ENCODE data around the gene PANX2.
"Not testable (repeated sequence)": the region's sequence is repeated elsewhere in the genome, so short reads cannot be mapped to it uniquely, and the experiment has no call there.

PANX2 gene

DNA sequence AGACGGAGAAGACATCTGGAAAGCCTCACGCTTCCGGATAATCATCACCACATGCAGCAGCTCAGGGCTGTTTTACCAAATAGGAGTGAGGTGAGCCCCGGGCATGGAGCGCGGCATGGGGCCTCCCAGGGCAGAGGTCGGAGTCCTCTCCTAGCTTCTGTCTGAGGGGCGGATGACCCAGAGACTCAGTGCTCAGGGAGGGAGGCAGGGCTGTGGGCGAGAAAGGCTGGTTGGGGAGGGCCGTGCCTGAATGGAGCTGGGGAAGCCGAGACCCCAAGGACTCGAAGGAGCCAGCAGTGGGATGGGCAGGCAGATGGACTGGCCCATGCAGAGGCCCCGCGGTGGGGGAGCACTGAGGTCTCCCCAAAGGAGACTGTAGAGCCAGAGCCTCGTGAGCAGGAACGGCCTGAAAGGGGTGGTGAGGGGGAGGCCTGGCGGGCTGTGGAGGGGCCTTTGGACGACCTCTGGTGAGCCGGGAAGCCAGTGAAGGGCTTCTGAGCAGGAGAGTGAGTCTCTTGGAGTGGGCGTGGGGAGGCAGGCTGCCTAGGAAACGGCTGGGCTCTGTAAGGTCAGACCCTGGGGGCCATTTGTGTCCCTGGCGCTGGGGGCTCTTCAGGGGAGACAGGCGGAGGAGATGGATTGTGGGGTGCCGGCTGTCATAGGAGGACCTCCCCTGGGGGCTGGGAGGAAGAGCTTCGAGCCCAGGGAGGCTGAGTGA, 24.7 kb upstream of the PANX2 start:
- no peak overlapping the region for H3K4me3 ChIP-seq (ENCODE audit: low read depth, low read length)
- no peak for DNase-seq (ENCODE audit: low read depth)
- no peak for TF ChIP-seq MYC (IDR thresholded peaks at IDR 0.05; ENCODE audit: low read depth, low read length)
- TF ChIP-seq, protein P1, sequence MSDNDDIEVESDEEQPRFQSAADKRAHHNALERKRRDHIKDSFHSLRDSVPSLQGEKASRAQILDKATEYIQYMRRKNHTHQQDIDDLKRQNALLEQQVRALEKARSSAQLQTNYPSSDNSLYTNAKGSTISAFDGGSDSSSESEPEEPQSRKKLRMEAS (IDR thresholded peaks at IDR 0.05; ENCODE audit: low read depth, low read length) = no peak
- no peak for TF ChIP-seq POLR2A (IDR thresholded peaks at IDR 0.05; ENCODE audit: extremely low read depth, insufficient read length)
- TF ChIP-seq, protein P2, sequence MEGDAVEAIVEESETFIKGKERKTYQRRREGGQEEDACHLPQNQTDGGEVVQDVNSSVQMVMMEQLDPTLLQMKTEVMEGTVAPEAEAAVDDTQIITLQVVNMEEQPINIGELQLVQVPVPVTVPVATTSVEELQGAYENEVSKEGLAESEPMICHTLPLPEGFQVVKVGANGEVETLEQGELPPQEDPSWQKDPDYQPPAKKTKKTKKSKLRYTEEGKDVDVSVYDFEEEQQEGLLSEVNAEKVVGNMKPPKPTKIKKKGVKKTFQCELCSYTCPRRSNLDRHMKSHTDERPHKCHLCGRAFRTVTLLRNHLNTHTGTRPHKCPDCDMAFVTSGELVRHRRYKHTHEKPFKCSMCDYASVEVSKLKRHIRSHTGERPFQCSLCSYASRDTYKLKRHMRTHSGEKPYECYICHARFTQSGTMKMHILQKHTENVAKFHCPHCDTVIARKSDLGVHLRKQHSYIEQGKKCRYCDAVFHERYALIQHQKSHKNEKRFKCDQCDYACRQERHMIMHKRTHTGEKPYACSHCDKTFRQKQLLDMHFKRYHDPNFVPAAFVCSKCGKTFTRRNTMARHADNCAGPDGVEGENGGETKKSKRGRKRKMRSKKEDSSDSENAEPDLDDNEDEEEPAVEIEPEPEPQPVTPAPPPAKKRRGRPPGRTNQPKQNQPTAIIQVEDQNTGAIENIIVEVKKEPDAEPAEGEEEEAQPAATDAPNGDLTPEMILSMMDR (IDR thresholded peaks at IDR 0.05; ENCODE audit: low read depth, low read length) = no peak

DNA sequence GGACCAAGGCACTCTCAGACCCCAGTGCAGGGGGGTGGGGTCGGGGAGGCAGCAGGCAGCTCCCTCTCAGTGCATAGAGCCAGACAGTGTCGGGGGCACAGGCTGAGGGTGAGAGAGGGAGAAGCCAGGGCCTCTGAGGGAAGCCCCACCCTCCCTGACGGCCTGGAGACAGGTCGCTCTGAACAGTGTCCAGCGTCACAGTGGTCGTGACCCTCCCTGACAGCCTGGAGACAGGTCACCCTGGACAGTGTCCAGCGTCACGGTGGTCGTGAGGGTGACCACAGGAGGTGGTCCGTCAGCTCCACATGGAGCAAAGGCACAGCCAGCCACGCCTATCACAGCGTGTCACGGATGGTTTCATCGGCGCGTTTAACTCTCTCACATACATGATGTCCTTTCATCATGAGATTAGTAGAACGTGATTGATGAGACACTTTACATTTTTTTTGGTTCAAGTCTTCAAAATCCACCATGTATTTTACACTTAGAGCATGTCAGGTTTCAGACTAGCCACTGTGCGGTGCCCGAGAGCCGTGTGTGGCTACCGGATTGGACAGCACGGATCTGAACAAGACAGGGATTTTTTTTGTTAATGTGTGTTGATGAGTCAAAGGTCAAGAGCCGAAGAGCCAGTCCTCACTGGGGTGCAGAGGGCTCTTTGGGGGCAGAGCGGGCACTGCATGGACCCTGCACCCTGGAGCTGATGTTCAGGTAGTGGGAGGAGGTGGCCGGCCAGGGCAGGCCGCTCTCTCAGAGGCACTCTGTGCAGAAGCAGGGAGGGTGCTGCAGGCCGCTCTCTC, 23.9 kb upstream of the PANX2 start:
- TF ChIP-seq, protein P2 (IDR thresholded peaks at IDR 0.05; ENCODE audit: low read depth, low read length) = peak; percentile 78
- TF ChIP-seq MYC (IDR thresholded peaks at IDR 0.05; ENCODE audit: low read depth, low read length) = no peak
- peak; percentile 80 for DNase-seq (ENCODE audit: low read depth)
- H3K4me3 ChIP-seq (ENCODE audit: low read depth, low read length) = no peak overlapping the region

DNA sequence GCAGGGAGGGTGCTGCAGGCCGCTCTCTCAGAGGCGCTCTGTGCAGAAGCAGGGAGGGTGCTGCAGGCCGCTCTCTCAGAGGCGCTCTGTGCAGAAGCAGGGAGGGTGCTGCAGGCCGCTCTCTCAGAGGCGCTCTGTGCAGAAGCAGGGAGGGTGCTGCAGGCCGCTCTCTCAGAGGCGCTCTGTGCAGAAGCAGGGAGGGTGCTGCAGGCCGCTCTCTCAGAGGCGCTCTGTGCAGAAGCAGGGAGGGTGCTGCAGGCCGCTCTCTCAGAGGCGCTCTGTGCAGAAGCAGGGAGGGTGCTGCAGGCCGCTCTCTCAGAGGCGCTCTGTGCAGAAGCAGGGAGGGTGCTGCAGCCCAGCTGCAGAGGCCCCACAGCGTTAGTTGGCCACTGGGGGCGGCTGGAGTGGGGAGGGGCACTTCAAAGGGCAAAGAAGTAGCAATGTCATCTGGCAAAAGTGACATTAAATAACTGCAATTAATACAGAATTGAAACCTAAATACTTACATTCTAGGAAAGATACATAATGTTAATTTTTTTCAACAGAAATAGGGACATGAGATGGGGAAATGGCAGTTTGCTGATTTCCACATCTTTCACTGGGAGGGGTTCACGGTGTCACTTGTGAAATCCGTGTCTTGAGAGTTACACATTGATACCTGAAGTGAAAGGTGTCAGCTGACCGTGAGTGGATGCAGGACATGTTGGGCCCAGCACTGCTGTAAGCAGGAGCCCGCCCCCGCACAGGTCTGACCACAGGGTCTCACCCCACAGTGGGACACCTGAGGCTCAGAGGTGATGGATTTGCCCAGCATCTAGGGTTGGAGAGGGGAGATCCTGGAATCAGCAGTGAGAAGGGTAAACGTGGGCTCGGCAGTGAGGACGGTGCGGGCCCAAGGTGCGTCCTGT, 23.0 kb upstream of the PANX2 start:
- not testable (repeated sequence) for H3K4me3 ChIP-seq (ENCODE audit: low read depth, low read length)
- peak; percentile 58 for DNase-seq (ENCODE audit: low read depth)

DNA sequence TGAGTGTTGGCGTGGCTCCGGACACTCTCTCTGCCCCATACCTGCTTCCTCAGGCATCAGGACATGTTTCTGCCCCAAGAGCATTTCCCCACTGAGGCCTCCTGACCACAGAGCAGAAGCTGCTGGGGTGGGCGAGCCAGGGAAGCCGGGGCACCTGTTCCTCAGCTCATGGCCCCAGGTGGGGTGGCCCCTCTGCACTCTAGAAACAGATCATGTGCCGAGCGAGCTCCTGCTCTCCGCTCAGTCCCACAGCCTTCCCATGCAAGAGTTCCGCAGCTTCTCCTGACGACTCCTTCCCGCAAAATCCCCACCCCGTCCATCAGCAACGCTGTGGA, 22.4 kb upstream of the PANX2 start:
- no peak overlapping the region for H3K4me3 ChIP-seq (ENCODE audit: low read depth, low read length)
- no peak for DNase-seq (ENCODE audit: low read depth)
- TF ChIP-seq POLR2A (IDR thresholded peaks at IDR 0.05; ENCODE audit: extremely low read depth, insufficient read length) (no peak), MYC (IDR thresholded peaks at IDR 0.05; ENCODE audit: low read depth, low read length) (no peak)
- TF ChIP-seq, protein P1 (IDR thresholded peaks at IDR 0.05; ENCODE audit: low read depth, low read length) = no peak
- TF ChIP-seq, protein P2 (IDR thresholded peaks at IDR 0.05; ENCODE audit: low read depth, low read length) = no peak

DNA sequence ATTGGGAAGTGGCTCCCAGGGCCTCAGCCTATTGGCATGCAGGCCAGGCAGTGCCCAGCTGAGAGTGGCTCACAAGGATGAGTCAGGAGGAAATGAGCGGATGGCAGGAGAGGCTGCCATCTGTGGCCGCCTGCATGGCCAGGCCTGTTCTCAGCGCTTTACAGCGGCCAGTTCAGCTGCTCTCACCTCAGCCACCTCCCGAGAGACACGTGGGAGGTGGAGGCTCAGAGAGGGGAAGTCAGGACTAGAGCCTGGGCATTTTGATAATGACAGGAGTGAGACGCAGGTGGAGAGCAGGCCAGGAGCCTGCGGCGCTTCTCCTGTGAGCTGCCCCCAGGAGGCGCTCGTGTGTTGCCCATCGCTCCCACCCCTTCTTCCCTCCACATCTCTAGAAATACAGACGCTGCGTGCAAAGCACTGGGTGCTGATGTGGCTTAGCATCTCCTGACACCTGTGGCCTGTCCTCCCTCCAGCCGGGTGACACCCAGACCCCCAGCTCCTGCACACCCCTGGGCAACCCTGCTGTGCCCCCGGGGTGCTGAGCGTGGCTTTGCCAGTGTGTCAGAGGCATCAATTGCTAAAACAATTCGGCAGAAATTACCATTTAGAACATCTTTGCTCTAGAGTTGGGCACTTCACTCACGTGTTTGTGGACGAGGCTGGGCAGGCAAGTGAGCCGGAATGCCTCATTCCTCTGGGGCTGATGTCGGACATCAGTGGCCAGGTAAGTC, 21.4 kb upstream of the PANX2 start:
- DNase-seq (ENCODE audit: low read depth) = peak; percentile 83
- TF ChIP-seq MYC (IDR thresholded peaks at IDR 0.05; ENCODE audit: low read depth, low read length) (no peak; the same call in 1 of the 2 replicates), POLR2A (IDR thresholded peaks at IDR 0.05; ENCODE audit: extremely low read depth, insufficient read length) (no peak)
- TF ChIP-seq, protein P1 (IDR thresholded peaks at IDR 0.05; ENCODE audit: low read depth, low read length) = peak; percentile 71
- TF ChIP-seq, protein P2 (IDR thresholded peaks at IDR 0.05; ENCODE audit: low read depth, low read length) = peak; percentile 87
- H3K4me3 ChIP-seq (ENCODE audit: low read depth, low read length) = no peak overlapping the region
